NCI-H82 (cell line): ENCODE measurements around the gene SLC9C1.

ENCODE experiments used
- DNase-seq: peaks from one replicate; lab custom pipeline; 2025; lab: John Stamatoyannopoulos, UW

The SLC9C1 gene

GRCh38 chr3:112306825-112307224, 12.8 kb upstream of the SLC9C1 start:
- no peak for DNase-seq

GRCh38 chr3:112304611-112305010, 10.6 kb upstream of the SLC9C1 start:
- peak; percentile 47 for DNase-seq

- DNase-seq: peak; percentile 49
Measured at GRCh38 chr3:112303764-112304325, 9.8 kb upstream of the SLC9C1 start.

- peak; percentile 72 for DNase-seq
Measured at GRCh38 chr3:112302881-112303763, 9.1 kb upstream of the SLC9C1 start.

GRCh38 chr3:112302150-112302830, 8.3 kb upstream of the SLC9C1 start:
- DNase-seq: peak; percentile 98

- no peak for DNase-seq
Measured at GRCh38 chr3:112298781-112299180, 4.8 kb upstream of the SLC9C1 start.

- no peak for DNase-seq
Measured at GRCh38 chr3:112297714-112298113, 3.7 kb upstream of the SLC9C1 start.

DNA sequence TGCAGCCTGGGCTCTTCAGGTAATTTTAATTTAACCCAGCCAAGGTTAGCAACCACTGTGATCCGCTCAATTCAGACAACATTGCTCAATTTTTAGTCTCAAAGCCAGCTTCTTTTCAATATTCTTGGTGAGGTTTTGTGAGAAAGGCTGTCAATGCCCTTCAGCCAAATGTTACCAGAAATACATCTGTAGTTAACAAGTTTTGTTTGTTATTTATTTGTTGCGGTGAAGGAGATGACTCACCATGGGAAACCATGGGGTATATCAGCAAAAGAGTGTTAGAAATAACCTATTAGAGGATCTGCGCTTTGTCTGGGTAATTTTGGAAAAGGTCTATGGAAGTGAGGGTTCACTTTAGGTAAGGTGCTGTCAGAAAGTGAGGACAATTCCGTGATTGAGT, 5.0 kb downstream of the SLC9C1 start:
- no peak for DNase-seq

GRCh38 chr3:112280266-112280665, 13.8 kb downstream of the SLC9C1 start:
- no peak for DNase-seq

GRCh38 chr3:112273536-112273935, 20.5 kb downstream of the SLC9C1 start:
- DNase-seq: no peak

GRCh38 chr3:112261742-112262141, 32.3 kb downstream of the SLC9C1 start:
- DNase-seq: no peak

- DNase-seq: no peak
Measured at GRCh38 chr3:112260563-112260962, 33.5 kb downstream of the SLC9C1 start.

- DNase-seq: no peak
Measured at GRCh38 chr3:112253301-112253971, 40.6 kb downstream of the SLC9C1 start.

GRCh38 chr3:112247900-112248299, 46.1 kb downstream of the SLC9C1 start:
- DNase-seq: no peak

DNA sequence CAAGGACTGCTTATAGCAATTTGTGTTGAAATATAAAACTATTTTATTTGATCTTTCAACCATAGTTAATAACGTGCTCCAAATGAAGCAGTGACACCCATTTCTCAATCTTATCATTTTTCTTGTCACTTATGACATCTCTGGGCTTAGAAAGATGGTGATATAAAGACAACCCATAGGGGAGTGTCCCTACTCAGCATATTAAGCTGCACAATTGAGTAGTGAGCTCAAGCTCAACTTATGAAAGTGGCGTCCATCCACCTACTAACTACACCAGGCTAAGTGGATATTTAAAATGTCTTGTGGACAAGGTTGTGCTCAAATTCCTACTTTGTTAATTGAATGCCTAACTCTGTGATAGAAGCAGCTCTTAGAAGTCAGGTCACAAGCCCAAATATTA, 46.7 kb downstream of the SLC9C1 start:
- no peak for DNase-seq

DNA sequence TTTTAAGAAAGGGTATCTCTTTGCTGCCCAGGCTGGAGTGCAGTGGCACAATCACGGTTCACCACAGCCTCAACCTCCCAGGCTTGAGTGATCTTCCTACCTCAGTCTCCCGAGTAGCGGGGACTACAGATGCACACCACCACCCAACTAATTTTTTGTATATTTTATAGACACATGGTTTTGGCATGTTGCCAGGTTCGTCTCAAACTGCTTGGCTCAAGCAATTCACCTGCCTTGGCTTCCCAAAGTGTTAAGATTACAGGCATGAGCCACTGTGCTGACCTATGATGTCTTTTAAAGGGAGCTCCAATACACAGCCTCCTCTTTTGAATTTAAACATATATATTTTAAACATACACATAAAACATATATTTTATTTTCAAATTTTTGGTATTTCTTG, 60.9 kb downstream of the SLC9C1 start:
- DNase-seq: no peak

DNA sequence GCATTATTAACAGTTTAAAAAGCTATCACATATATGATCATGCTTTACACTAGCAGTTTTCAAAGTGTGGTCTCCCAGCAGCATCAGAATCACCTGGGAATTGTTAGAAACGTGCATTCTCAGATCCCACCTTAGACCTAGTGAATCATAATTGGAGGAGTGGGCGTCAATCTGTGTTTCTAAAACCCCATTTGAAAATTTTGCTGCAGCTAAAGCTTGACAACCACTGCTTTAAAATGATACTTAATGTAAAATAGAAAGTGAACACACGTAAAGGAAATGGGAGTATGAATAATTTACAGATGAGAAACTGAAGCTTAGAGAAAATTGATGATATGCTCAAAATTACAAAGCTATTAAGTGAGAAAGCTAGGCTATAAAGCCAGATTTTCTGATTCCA, 62.3 kb downstream of the SLC9C1 start:
- DNase-seq: no peak

- no peak for DNase-seq
Measured at GRCh38 chr3:112230033-112230432, 64.0 kb downstream of the SLC9C1 start.

DNA sequence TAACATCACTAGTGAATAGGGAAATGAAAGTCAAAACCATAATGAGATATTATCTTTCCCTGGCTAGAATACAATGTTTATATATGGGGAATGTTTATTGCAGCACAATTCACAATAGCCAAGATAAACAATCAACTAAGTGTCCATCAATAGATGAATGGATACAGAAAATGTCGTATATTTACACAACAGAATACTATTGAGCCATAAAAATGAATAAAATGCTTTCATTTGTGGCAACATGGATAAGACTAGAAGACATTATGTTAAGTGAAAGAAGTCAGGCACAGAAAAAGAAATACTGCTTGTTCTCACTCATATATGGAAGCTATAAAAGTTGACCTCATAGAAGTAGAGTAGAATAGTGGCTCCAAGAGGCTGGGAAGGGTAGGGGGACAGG, 65.2 kb downstream of the SLC9C1 start:
- DNase-seq: no peak

DNA sequence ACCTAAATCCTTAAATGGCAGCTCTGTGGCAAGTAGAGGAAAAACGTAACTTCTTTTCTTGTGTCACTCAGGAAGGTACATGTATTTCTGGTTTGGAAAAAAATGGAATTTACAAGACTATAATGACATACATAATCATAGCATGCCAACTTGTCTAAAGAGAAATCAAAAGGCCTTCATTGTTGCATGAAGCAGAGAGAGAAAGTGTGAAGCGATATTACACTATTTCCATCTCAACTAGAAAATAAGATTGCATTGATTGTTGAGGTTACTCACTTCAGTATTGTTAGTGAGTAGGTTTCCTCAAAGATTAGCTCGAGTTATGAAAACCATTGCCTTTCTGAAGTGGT, 93.7 kb downstream of the SLC9C1 start:
- DNase-seq: no peak

DNA sequence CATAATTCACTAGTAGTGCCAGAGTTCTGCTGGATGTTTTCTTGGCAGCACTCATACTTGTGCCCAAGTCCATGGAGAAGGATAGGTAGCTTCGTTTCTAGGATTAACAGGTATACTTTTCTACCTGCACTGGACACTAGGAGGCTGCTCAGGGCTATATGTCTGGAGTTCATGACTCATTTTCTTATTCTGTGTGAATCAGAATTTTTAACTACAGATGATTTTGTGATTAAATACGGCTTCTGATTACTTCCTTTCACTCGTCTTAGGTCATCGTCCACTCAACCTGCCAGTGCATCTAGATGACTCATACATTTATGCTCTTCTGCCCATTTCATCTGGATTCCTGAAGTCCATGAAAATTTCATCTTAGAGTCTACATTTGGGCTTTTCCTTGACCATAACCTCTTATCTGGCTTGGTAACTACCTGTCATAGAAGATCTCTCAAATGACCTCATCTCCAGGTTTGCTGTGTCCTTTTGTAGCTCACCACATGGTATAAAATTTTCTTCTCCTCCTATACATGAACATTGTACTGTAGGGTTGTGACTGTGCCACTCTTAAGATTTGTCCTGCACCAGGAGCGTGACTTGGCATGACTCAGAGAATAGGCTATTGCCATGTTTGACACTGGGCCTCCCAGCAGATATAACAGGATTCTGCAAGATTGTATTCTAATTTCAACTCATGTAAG, 94.2 kb downstream of the SLC9C1 start:
- DNase-seq: no peak

DNA sequence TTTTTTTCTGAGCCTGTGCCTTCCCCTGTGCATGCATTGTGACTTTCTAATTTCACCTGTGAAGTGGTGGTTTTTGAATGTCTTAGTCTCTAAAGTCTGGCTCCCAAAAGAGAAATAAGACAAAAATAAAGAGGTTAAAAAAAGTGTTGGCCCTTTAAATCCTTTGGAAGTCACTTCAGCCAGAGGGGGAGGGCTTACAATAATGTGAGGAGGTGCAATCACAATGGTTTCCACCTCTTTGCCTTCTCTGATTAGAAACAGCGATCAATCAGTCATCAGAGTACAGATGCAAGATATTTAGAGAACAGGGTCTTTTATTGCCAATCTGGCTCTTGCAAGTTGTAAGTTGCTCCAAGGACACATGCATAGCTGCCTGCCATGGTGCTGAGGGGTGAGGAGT, 96.9 kb downstream of the SLC9C1 start:
- no peak for DNase-seq
